Measurements from ENCODE around the gene S100A6. TPM values are rescaled to one million over a fixed set of nuclear protein-coding genes. Genes with fewer than 3 reads are reported as not detected.
A peak's percentile ranks its signal among the peaks of the same experiment; 100 is the strongest.

The S100A6 gene
- total RNA-seq, 1 experiment from 2014 or later, result 1,521 TPM

DNA sequence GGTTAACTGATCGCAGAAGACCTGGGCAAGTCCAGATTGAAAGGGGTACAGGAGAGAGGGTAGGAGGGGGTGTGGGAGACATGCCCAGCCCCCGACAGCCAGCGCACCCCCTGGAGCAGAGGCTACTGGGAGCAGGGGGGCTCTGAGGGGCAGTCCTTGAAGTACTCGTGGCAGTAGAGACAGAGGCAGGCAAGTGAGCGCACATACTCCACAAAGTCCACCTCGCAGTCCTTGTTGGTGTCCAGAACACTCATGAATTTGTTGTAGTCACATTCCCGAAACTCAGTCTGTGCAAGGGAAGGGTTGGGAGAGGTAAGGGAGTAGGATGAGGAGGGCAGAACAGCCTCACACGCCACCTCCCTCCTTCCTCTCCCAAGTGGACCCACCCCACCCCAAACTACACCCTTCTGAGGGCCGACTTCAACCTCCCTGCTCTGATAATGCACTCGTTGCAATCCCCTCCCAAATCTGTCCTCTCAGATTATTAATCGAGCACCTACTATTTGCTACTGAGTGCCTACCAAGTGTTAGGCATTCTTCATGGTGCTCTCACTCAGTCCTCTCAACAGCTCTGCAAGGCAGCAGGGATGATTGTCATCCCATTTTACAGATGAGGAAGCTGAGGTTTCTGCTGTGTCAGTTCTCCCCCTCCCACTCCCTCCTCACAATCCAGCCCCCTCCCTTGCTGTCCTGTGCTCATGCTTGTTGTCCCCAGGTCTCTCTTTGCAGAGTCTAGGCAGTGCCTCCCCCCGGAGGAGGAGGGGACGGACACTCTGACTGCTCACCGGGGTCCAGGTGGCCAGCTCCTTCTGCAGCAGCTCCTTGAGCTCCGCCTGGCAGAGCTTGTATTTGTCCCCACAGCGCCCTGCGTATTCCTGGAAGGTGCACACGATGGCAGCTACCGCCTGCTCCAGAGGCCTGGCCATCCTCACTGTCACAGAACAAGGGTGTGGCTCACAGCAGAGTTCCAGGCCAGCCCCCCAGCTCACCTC, 12.1 kb upstream of the S100A6 start:
- CTCF ChIA-PET, result interaction anchor here (0.8 kb wide), 1 partner anchor 16 kb away, joined by 3 read pairs; no protein-coding TSS in a partner anchor
- Mint-ChIP-seq H3K27me3 (ENCODE audit: unreplicated experiment) (no peaks in the 10 kb centered on the region), H3K27ac (ENCODE audit: unreplicated experiment) (no peak overlapping the region), H3K9me3 (ENCODE audit: low read depth, unreplicated experiment) (no peaks in the 10 kb centered on the region), H3K4me3 (ENCODE audit: low read depth, unreplicated experiment) (no peak overlapping the region), H3K4me1 (ENCODE audit: low read depth, unreplicated experiment) (peaks cover 65% of the 10 kb centered on the region), H3K36me3 (ENCODE audit: insufficient read depth, unreplicated experiment) (peaks cover 20% of the 10 kb centered on the region)
- TF ChIP-seq, protein P1, sequence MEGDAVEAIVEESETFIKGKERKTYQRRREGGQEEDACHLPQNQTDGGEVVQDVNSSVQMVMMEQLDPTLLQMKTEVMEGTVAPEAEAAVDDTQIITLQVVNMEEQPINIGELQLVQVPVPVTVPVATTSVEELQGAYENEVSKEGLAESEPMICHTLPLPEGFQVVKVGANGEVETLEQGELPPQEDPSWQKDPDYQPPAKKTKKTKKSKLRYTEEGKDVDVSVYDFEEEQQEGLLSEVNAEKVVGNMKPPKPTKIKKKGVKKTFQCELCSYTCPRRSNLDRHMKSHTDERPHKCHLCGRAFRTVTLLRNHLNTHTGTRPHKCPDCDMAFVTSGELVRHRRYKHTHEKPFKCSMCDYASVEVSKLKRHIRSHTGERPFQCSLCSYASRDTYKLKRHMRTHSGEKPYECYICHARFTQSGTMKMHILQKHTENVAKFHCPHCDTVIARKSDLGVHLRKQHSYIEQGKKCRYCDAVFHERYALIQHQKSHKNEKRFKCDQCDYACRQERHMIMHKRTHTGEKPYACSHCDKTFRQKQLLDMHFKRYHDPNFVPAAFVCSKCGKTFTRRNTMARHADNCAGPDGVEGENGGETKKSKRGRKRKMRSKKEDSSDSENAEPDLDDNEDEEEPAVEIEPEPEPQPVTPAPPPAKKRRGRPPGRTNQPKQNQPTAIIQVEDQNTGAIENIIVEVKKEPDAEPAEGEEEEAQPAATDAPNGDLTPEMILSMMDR (IDR thresholded peaks at IDR 0.05; ENCODE audit: unreplicated experiment), result no peak
- no peak for DNase-seq
- BruUV-seq (replicated peaks), result no TSS peak
- intact Hi-C loops (cut with micrococcal nuclease; ENCODE audit: unreplicated experiment), result no loop called here

DNA sequence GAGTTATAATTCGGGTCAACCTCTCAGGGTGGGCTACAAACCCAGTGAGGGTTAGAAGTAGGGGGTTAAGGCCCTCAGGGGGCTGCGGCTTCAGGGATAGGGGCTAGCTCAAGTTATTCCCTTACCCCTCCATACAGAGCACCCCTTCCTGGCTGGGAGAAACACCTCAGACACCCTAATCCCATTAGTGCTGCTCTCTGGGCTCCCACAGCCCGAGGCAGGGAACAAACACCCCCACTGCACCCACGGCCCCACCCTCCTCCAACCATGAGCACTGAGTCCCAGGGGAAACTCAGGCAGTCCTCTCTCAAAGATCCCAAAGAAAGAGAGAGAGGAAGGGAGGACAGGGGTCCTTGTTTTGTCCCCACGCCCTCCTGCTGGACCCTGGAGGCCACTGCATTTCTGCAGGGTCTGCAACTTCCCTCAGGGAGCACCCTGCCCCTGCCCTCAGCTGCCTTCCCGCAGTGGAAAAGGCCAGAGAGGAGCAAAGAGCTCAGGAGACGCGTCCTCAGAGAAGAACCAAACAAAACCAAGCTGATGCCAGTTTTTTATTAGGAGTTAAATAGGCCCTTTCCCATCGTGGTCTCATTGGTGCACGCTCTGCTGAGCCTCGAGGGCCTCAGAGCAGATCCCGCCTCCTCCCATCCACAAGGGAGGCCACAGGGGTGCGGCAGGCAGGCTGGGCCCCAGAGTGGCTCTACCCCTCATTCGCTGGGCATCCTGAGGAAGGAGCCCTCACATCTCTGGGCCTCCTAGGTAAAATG, 11.2 kb upstream of the S100A6 start:
- H3K27ac Mint-ChIP-seq (ENCODE audit: unreplicated experiment), result peak overlapping the region; percentile 94
- H3K36me3 Mint-ChIP-seq (ENCODE audit: insufficient read depth, unreplicated experiment), result peaks cover 20% of the 10 kb centered on the region
- no peaks in the 10 kb centered on the region for H3K27me3 Mint-ChIP-seq (ENCODE audit: unreplicated experiment)
- intact Hi-C loops (cut with micrococcal nuclease; ENCODE audit: unreplicated experiment), result no loop called here
- peaks cover 74% of the 10 kb centered on the region for H3K4me1 Mint-ChIP-seq (ENCODE audit: low read depth, unreplicated experiment)
- no peaks in the 10 kb centered on the region for H3K9me3 Mint-ChIP-seq (ENCODE audit: low read depth, unreplicated experiment)
- TF ChIP-seq, protein P1 (IDR thresholded peaks at IDR 0.05; ENCODE audit: unreplicated experiment), result no peak
- no TSS peak for BruUV-seq (replicated peaks)
- H3K4me3 Mint-ChIP-seq (ENCODE audit: low read depth, unreplicated experiment), result no peak overlapping the region
- DNase-seq, result no peak
- CTCF ChIA-PET, result interaction anchor here (0.5 to 2.4 kb wide), 2 partner anchors 9 to 19 kb away, joined by 6 to 15 read pairs; partner anchors contain the start of gene S100A2

DNA sequence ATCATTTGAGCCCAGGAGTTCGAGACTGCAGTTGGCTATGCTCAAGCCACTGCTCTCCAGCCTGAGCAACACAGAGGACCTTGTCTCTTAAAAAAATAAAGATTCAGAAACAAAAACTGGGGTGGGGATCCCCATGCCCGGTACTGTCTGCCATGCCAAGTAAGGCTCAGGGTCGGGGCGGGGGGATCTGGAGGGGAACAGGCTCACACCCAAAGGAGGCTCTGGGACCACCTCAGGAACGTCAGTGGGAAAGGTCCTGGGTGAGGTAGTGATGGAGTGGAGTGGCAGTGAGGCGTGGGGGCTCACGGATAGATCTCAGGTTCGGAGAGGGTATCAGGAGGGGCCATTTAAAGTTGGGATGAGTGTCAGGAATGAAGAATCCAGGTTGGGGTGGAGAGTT, 10.6 kb upstream of the S100A6 start:
- Mint-ChIP-seq H3K27me3 (ENCODE audit: unreplicated experiment) (no peaks in the 10 kb centered on the region), H3K36me3 (ENCODE audit: insufficient read depth, unreplicated experiment) (peaks cover 20% of the 10 kb centered on the region), H3K9me3 (ENCODE audit: low read depth, unreplicated experiment) (no peaks in the 10 kb centered on the region), H3K27ac (ENCODE audit: unreplicated experiment) (peak overlapping the region; percentile 94), H3K4me1 (ENCODE audit: low read depth, unreplicated experiment) (peaks cover 80% of the 10 kb centered on the region), H3K4me3 (ENCODE audit: low read depth, unreplicated experiment) (no peak overlapping the region)
- DNase-seq, result no peak
- BruUV-seq (replicated peaks), result no TSS peak
- TF ChIP-seq, protein P1 (IDR thresholded peaks at IDR 0.05; ENCODE audit: unreplicated experiment), result no peak
- CTCF ChIA-PET, result interaction anchor here (0.5 to 2.4 kb wide), 2 partner anchors 10 to 20 kb away, joined by 6 to 15 read pairs; partner anchors contain the start of gene S100A2
- intact Hi-C loops (cut with micrococcal nuclease; ENCODE audit: unreplicated experiment), result no loop called here

All from Calu3 (cell line).